Measurements from ENCODE around the gene ADARB1.

DNA sequence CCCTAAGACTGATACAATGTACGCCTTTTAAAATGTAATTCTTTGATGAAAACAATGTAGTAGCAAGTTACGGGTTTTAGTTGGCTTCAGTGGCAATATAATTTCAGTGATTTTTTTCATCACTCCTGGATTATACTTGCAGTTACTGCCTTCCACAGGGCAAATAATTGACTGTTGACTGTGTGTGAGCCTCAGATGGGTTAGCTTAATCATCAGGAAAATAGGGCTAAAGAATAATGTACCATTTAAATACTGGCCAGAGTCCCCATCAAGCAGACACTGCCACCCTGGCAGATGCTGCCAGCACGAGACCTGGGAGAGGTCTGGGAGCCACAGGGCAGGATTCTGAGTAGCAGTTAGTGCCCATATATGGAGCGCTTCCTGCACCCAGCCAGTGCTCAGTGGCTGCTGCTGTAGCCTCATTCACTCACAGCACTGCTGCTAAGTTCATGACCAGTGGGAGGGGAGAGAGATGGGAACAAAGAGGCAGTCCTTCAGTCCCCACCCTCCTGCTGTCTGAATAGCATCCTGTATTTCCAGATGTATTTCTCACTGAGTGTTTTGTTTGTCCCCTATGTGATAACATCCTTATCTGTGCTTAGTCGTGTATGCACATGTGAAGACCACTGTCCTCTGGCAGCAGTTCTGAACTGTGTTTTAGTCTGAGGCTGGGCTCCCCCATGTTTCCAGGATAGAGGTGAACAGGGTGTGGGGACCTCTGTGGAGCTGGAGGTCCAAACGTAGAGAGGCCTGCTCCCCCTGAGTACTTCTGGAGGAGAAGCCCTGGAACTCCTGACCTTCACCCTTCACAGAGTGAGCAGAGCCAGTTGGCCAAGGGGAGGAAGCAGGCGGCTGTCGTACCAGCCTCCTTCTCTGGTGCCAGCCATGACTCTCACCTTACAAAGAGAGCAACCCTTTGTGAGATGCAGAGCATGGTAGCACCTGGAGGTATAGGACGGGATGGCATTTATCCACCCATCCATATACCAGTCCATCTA lies 80.4 kb downstream of the ADARB1 start:
- no peak for TF ChIP-seq POLR2AphosphoS5 (IDR thresholded peaks at IDR 0.05)
- TF ChIP-seq, protein P1, sequence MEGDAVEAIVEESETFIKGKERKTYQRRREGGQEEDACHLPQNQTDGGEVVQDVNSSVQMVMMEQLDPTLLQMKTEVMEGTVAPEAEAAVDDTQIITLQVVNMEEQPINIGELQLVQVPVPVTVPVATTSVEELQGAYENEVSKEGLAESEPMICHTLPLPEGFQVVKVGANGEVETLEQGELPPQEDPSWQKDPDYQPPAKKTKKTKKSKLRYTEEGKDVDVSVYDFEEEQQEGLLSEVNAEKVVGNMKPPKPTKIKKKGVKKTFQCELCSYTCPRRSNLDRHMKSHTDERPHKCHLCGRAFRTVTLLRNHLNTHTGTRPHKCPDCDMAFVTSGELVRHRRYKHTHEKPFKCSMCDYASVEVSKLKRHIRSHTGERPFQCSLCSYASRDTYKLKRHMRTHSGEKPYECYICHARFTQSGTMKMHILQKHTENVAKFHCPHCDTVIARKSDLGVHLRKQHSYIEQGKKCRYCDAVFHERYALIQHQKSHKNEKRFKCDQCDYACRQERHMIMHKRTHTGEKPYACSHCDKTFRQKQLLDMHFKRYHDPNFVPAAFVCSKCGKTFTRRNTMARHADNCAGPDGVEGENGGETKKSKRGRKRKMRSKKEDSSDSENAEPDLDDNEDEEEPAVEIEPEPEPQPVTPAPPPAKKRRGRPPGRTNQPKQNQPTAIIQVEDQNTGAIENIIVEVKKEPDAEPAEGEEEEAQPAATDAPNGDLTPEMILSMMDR (IDR thresholded peaks at IDR 0.05): no peak
- no peak for TF ChIP-seq EP300 (IDR thresholded peaks at IDR 0.05)

Measured in stomach (tissue), 4 donors.